ENCODE results near the gene PF4V1.
"Not testable (repeated sequence)": the region's sequence is repeated elsewhere in the genome, so short reads cannot be mapped to it uniquely, and the experiment has no call there.

Gene PF4V1

DNA sequence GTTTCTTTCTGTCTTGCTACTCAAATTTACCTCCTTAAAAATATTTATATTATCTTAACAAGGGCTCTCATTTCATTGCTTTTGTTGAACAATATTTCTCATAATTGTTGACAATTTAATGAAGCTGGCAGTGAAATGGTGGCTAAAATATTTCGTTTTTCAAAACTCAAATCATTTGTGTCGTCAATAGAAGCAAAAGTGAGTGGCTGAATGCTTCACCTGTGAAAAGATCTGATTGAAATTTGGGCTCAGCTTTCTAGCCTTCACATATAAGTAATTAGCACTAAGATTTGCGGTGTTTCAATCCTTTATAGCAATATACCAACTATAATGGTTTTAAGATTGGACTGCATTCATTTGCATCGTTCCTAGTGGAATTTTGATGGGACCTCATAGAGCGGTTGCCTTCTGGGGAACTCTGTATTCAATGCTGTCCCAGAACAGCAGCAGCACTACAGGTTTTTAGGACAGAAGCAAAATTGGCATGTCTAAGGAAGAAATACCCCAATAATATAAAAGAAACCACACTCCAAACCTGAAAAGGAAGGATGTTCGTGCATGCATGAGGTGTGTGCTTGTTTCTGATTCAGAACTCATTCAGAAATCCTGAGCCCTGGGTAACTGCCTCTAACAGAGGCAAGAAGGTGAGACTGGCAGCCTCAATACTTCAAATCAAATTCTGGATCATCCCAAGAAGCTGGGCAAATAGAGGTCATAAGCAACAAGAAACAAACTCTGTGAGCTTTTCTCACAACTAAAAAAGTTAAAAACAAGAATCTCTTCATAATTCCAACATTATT is 18.6 kb downstream of the PF4V1 start:
- no peak for DNase-seq

DNA sequence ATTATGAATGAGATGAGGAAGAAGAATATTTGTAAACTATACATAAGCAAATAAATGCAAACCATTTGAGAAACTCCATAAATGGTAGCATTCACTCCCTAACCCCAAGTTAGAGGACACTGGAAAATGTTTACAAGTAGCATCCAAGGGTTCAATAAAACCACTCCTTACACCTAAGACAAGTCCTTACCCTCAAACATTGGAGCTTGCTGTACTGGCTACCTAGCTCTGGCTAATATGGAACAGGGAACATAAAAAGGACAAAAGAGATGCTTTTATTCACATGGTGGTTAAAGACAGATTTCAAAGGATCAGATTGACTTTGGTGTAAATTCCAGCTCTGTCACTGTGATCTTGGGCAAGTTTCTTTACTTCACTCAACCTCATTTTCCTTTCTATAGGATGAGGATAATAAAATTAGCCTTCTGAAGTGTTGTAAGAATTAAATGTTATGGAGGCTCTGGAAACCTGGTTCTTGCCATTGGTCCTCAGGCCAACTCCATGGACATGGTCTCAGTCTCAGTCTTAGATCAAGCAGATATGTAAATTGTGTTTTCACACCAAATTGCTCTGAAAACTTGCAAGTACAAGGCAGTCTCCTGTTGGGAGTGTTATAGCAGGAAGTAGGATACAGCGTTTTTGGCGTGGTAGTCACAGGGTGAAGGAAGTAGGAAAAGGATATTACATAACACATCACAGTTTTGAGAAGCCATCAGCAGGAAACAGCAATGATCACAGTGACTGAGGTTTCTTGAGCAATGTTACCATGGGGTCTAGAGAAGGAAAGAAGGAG is 19.4 kb downstream of the PF4V1 start:
- DNase-seq, result no peak

- DNase-seq, result no peak
Observed at GRCh38 chr4:73874386-73874785, 21.3 kb downstream of the PF4V1 start.

GRCh38 chr4:73875401-73875800 is 22.3 kb downstream of the PF4V1 start:
- no peak for DNase-seq

- peak; percentile 63 for DNase-seq
Observed at GRCh38 chr4:73883306-73883705, 30.2 kb downstream of the PF4V1 start.

- DNase-seq, result peak; percentile 75
Observed at GRCh38 chr4:73885574-73886267, 32.6 kb downstream of the PF4V1 start.

DNA sequence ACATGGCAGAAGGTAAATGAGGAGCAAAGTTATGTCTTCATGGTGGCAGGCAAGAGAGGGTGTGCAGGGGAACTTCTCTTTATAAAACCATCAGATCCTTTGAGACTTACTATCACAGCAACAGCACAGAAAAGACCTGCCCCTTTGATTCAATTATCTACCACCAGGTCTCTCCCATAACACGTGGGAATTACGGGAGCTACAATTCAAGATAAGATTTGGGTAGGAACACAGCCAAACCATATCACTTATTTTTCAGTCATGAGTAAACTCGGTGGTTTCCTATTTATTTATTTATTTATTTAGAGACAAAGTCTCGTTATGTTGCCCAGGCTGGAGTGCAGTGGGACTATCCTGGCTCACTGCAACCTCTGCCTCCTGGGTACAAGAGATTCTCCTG is 38.2 kb downstream of the PF4V1 start:
- DNase-seq, result peak; percentile 70

GRCh38 chr4:73891739-73892405 is 38.8 kb downstream of the PF4V1 start:
- peak; percentile 50 for DNase-seq

- DNase-seq, result no peak
Observed at GRCh38 chr4:73892966-73893365, 39.9 kb downstream of the PF4V1 start.

DNA sequence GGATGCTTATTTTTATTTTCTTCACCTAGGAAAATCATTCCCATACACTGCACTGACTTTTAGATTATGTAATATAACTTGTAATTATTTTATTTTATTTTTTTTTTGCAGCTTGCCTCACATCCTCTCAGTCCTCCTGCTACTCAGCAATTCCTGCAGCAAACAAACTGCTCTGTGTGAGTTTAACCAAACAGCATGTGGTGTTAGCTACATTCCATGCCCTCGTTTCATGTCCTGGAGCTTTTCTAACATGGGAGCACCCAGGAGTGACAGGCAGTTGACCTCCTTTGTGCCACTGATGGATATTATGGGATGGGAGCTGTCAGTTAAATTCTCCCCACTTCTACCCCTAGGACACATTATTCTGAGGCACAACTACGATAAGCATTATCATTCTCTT is 40.9 kb downstream of the PF4V1 start:
- DNase-seq, result no peak

DNA sequence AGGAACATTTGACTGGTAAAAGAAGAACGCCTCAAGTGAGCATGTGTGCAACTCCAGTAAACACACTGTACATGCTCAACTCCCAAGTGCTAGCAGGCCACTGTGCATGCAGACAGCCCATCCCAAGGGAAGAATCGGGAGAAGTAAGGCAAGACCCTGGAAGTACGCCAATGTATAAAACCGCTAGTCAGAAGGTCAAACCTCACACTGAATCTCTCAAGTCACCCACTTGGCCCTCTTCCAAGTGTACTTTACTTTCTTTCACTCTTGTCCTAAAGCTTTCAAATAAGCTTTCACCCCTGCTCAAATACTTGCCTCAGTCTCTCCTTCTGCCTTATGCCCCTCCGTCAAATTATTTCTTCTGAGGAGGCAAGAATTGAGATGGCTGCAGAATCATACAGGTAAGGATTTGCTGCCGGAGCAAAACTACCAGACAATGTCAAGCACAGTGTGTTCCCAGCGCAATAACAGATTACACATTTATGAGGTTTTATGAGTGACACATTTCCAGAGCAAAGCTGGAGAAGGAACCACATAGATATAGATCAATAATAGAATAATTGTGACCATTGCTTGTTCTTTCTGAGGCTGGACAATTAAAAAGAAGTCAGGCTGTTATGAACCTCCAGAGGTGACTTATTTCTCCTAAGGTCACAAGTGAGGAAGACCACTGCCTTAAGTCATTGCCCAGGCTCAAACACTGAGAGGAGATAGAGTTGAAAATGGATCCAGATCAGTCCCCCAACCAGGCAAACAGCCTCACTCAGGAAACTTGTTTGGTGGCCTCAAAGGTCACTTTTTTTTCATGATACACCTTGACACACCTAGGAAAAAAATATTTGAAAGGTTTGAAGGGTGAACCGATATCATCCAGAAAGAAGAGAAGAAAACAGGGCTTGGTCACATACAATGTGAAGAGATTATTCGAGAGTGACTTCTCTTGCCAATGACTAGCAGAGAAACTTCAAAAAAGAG is 42.4 kb downstream of the PF4V1 start:
- no peak for DNase-seq

GRCh38 chr4:73896416-73896815 is 43.3 kb downstream of the PF4V1 start:
- DNase-seq, result no peak

DNA sequence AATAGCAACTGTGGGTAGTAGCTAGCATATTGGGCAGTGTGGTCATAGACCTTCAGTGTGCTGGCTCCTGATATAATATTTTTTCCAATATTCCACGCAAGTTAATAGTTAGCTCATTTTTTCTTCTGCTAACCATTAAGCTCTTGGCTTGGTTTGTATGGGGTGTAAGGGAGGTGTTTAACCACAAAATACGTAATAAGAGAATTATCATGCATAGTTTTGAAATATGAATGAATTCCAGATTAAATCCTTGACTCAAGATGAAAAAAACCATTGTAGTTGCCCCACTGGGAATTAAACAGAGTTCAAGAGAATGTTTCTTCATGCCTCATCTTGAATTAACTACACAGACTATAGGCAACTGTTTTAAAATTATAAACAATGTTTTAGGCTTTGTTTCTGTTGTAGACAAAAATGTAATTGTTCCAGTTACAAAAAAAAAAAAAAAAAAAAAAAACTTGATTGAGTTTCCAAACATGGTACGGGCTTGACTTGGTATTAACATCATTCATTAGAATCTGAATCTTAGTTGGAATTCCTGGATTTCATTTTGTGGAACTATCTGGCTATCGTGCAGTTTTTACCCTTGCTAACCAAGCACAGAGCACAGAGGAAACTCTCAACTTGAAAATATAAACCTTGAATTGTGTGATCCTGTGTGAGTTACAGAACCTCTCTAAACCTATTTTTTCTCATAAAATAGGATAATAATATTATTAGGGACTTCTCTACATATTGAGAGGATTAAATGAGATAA is 44.5 kb downstream of the PF4V1 start:
- peak; percentile 55 for DNase-seq

DNA sequence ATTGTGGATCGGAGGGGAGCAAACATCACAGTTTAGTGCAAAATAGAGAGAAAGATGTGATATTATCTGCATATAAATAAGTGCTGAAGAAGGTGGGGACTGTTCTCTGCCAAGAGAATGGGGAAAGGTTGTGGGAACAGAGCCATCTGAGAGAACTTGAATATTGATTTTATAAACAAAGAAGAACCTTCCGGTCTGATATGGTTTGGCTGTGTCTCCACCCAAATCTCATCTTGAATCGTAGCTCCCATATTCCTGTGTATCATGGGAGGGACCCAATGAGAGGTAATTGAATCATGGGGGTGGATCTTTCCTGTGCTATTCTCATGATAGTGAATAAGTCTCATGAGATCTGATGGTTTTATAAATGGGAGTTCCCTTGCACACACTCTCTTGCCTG is 46.2 kb downstream of the PF4V1 start:
- DNase-seq, result not testable (repeated sequence)

DNA sequence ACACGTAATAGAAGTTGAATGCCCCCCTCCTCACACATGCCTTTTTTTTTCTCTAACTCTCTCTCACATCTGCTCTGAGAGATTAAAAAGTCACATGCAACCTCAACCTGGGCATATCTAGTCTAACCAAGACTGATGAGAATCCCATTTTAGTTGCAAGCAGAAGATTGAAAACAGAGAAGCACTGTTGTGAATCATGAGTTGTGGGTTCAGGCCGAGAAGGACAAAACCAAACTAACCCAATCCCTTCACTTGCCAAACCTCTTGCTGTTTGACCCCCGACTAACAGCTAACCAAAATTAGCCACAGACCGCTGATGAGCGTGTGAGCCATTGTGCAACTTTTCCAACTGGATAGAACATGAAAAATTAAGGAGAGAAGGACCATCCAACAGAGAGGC is 47.9 kb downstream of the PF4V1 start:
- DNase-seq, result no peak

DNA sequence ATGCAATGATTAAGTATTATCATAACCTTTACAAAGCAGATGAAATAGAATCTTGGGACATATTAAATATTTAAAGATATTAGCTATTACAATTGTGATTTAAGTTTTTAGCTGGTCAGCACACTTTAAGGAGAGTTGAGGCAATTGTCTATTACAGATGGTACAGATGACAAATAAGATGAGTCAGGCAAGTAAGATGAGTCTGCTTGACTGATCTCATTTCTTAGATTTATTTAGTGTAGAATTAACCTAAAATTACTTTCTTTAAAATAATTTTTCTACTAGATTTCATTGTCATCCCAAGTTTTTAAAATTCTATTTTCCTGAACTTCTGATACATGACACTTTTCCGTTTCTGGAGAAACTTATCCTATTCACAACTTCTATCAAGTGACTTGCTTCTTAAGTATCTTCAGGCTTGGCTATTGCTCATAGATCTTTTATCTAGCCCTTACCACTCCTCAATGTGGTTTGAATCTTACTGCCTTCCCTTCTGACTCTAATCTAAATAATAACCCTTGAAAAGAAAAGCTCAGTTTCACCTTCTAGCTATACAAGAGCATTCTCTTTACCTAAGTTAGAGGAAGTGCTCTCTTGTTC is 49.0 kb downstream of the PF4V1 start:
- peak; percentile 43 for DNase-seq

GRCh38 chr4:73902817-73903547 is 49.9 kb downstream of the PF4V1 start:
- no peak for DNase-seq
